Mucosa of rectum (tissue), 2 donors: ENCODE data around the gene VGLL1.

Source experiments
- H3K27ac ChIP-seq, 2 donors: one replicate each; pipeline ENCODE4 v1.7.0; 2013; ENCODE audit warnings: inconsistent platforms in 2 of 2, low read depth in 2 of 2, low read length in 2 of 2
- H3K27me3 ChIP-seq, 2 donors: one replicate each; pipeline ENCODE4 v1.7.0; 2013; ENCODE audit warnings: low read length in 2 of 2; ENCODE audit not compliant: control insufficient read depth in 2 of 2, insufficient read depth in 2 of 2
- H3K36me3 ChIP-seq, 2 donors: one replicate each; pipeline ENCODE4 v1.7.0; 2013; ENCODE audit warnings: low read length in 2 of 2; ENCODE audit not compliant: control insufficient read depth in 2 of 2, insufficient read depth in 2 of 2
- H3K4me1 ChIP-seq, 2 donors: one replicate each; pipeline ENCODE4 v1.7.0; 2013; ENCODE audit warnings: low read length in 2 of 2, mild to moderate bottlenecking in 1 of 2; ENCODE audit not compliant: control insufficient read depth in 2 of 2, insufficient read depth in 2 of 2
- H3K4me3 ChIP-seq, 2 donors: one replicate each; pipeline ENCODE4 v1.7.0; 2013; ENCODE audit warnings: low read length in 2 of 2
- H3K9ac ChIP-seq, 2 donors: one replicate each; pipeline ENCODE4 v1.7.0; 2013; ENCODE audit warnings: low read length in 2 of 2, low read depth in 1 of 2, mild to moderate bottlenecking in 1 of 2
- H3K9me3 ChIP-seq, 2 donors: one replicate each; pipeline ENCODE4 v1.7.0; 2013; ENCODE audit warnings: low read length in 2 of 2; ENCODE audit not compliant: control insufficient read depth in 2 of 2
- donor health status: healthy.
- donor health status: Normal muscosa, but diverticular disease.

VGLL1 gene

GRCh38 chrX:136549226-136549625 is 17.2 kb downstream of the VGLL1 start:
- Histone ChIP-seq H3K27me3 (peaks cover 0 to 4% of the 10 kb centered on the region in 2 donors), H3K36me3 (no peaks in the 10 kb centered on the region), H3K27ac (no peak overlapping the region), H3K4me3 (no peak overlapping the region), H3K9ac (no peak overlapping the region), H3K9me3 (no peaks in the 10 kb centered on the region), H3K4me1 (no peaks in the 10 kb centered on the region)

DNA sequence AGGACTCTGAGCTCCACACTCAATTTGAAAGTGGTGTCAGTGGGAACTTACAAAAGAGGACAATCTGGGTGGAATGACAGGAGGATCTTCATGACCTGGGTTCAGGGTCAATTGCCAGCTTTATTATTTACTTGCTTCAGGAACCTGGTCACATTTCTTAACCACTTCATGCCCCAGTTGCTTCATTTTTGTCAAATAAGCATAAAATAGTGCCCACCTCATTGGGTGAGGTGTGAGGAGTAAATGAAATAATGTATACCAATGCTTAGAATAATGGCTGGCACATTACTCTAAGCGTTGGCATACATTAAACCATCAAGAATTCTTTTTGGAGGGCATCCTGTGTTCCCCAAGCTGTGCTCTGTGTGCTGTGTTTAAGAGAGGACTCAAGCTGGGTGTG is 19.4 kb downstream of the VGLL1 start:
- Histone ChIP-seq H3K27ac (no peak overlapping the region), H3K4me3 (no peak overlapping the region), H3K4me1 (no peaks in the 10 kb centered on the region), H3K9me3 (no peaks in the 10 kb centered on the region), H3K27me3 (no peaks in the 10 kb centered on the region), H3K36me3 (no peaks in the 10 kb centered on the region), H3K9ac (no peak overlapping the region)

GRCh38 chrX:136555694-136556093 is 23.7 kb downstream of the VGLL1 start:
- H3K36me3 ChIP-seq = no peaks in the 10 kb centered on the region
- no peak overlapping the region for H3K4me3 ChIP-seq
- H3K27ac ChIP-seq = no peak overlapping the region
- H3K27me3 ChIP-seq = peaks cover 0 to 2% of the 10 kb centered on the region in 2 donors
- H3K9ac ChIP-seq = no peak overlapping the region
- H3K4me1 ChIP-seq = no peaks in the 10 kb centered on the region
- H3K9me3 ChIP-seq = no peaks in the 10 kb centered on the region

- H3K36me3 ChIP-seq = no peaks in the 10 kb centered on the region
- H3K9me3 ChIP-seq = no peaks in the 10 kb centered on the region
- no peak overlapping the region for H3K4me3 ChIP-seq
- H3K9ac ChIP-seq = no peak overlapping the region
- peaks cover 3 to 4% of the 10 kb centered on the region in 2 donors for H3K27me3 ChIP-seq
- H3K4me1 ChIP-seq = no peaks in the 10 kb centered on the region
- no peak overlapping the region for H3K27ac ChIP-seq
Observed at GRCh38 chrX:136572030-136572429, 40.0 kb downstream of the VGLL1 start.

DNA sequence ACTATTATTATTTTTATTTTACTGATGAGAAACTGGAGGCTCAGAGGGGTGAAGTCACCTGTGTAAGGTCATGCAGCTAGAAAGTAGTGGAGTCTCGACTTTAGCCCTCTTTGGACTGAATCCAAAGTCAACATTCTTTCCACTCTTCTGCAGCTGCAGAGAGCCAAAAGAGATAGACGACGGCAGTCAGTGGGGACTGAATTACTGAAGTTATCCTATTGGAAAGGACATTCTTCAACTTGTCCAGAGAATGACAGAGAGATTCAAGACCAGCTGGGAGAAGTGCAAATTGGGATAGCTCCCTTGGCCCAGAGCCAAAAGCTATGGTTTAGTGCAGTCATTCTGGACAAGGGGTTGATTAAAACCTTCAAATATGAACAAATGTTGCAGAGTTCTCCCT is 42.5 kb downstream of the VGLL1 start:
- Histone ChIP-seq H3K4me1 (no peaks in the 10 kb centered on the region), H3K9me3 (no peaks in the 10 kb centered on the region), H3K9ac (no peak overlapping the region), H3K27ac (no peak overlapping the region), H3K36me3 (no peaks in the 10 kb centered on the region), H3K4me3 (no peak overlapping the region), H3K27me3 (peaks cover 4 to 7% of the 10 kb centered on the region in 2 donors)

DNA sequence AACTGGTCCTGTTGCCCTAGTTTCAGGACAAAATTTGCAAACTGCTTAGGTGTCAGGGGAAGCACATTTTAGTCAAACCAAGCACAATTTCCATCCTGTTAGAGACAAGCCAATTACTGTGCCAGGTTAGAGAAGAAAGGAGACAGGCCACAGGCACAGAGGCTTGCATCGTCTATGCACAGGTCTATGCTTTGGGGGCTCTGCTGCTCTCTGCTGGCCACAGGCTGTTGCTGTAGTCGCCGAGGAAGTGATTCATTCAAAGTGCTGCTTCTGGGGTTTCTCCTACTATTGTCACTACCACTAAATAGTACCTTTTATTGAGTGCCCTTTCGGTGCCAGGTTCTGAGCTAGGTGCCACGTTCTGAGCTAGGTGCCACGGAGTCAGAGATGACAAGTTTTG is 45.5 kb downstream of the VGLL1 start:
- no peak overlapping the region for H3K27ac ChIP-seq
- H3K9ac ChIP-seq = no peak overlapping the region
- H3K9me3 ChIP-seq = no peaks in the 10 kb centered on the region
- peaks cover 4 to 6% of the 10 kb centered on the region in 2 donors for H3K27me3 ChIP-seq
- H3K4me3 ChIP-seq = no peak overlapping the region
- no peaks in the 10 kb centered on the region for H3K4me1 ChIP-seq
- H3K36me3 ChIP-seq = no peaks in the 10 kb centered on the region

DNA sequence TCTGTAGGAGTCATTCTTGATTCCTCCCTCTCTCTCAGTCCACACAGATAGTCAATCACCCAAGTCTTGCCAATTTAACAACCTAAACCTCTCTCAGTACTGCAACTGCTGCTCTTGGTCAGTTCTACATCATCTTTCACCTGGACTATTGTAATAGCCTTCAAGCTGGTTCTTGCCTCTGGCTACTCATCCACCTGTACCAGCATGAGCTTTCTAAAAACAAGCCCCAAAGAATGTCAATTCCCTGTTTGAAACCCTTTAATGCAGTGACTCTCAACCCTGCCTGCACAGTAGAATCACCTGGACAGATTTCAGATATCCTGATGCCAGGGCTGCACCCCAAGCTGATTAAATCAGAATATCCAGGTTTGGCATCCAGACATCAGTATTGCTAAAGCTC is 48.3 kb downstream of the VGLL1 start:
- Histone ChIP-seq H3K27me3 (peaks cover 4% of the 10 kb centered on the region in 2 donors), H3K27ac (no peak overlapping the region), H3K9ac (no peak overlapping the region), H3K4me3 (no peak overlapping the region), H3K4me1 (no peaks in the 10 kb centered on the region), H3K36me3 (no peaks in the 10 kb centered on the region), H3K9me3 (no peaks in the 10 kb centered on the region)

GRCh38 chrX:136582624-136583023 is 50.6 kb downstream of the VGLL1 start:
- no peaks in the 10 kb centered on the region for H3K4me1 ChIP-seq
- H3K36me3 ChIP-seq = no peaks in the 10 kb centered on the region
- H3K27ac ChIP-seq = no peak overlapping the region
- H3K4me3 ChIP-seq = no peak overlapping the region
- no peaks in the 10 kb centered on the region for H3K9me3 ChIP-seq
- H3K9ac ChIP-seq = no peak overlapping the region
- peaks cover 2% of the 10 kb centered on the region in 2 donors for H3K27me3 ChIP-seq

DNA sequence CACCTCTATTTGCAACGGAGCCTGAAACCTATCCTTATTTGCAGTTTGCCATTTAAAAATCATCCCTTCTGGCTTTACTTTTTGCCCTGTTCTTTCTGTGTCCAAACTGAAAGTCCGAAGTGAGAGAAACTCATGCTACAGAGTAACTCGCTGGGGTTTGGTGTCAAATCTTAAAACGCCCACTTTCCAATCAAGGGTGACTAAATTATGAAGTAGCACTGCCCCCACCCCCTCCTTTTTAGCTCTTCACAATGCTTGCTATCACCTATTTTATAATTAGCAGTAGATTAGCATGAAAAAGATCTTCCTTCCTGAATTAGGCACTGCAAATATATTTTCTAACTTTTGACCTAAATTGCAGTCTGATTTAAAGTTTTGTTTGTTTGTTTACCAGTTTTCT is 52.5 kb downstream of the VGLL1 start:
- no peak overlapping the region for H3K4me3 ChIP-seq

DNA sequence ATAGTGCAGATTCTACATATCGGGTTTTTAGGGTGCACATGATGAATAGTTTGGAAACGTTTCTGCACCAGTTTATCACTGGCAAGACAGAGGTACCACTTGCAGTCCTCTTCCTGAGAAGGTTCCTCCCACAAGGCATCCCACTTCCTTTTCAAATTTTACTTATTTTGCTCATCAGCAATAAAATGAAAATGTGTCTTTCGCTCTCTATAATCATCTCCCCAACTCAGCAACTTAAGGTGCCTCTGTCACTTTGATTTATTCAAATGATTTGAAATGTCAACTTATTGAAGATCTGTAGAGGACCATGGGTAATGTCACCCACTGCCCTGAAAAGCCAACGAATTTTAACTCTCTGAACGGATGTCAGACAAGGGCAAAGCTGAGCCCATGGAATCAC is 53.2 kb downstream of the VGLL1 start:
- H3K9me3 ChIP-seq = no peaks in the 10 kb centered on the region

More for the DNA sequence above, 52.5 kb downstream of the VGLL1 start:
- H3K4me1 ChIP-seq = no peaks in the 10 kb centered on the region
- H3K9me3 ChIP-seq = no peaks in the 10 kb centered on the region
- no peaks in the 10 kb centered on the region for H3K36me3 ChIP-seq
- H3K27ac ChIP-seq = no peak overlapping the region
- H3K27me3 ChIP-seq = peaks cover 0 to 2% of the 10 kb centered on the region in 2 donors
- H3K9ac ChIP-seq = no peak overlapping the region

DNA sequence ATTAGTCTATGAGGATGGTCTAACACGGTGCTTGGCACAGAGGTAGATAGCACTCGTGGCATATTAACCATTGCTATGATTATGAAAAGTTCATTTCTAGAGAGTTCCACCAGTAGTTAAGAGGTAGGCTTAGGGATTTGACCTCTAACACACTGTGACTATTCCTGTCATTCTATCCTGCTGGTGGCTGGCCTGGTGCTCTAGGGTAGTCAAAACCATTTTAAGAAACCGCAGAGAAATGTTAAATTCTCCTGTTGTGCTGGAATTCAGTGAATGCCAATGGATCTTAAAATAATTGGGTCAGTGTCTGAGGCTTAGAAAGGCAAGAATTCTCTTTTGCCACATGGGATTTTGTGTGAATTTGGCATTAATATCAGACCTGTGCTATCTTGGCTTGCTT is 53.9 kb downstream of the VGLL1 start:
- Histone ChIP-seq H3K27ac (no peak overlapping the region), H3K9ac (no peak overlapping the region), H3K27me3 (no peaks in the 10 kb centered on the region), H3K9me3 (no peaks in the 10 kb centered on the region), H3K4me1 (no peaks in the 10 kb centered on the region), H3K36me3 (no peaks in the 10 kb centered on the region), H3K4me3 (no peak overlapping the region)

More for the DNA sequence above, 53.2 kb downstream of the VGLL1 start:
- Histone ChIP-seq H3K9ac (no peak overlapping the region), H3K27me3 (peaks cover 0 to under 1% of the 10 kb centered on the region in 2 donors), H3K4me1 (no peaks in the 10 kb centered on the region), H3K36me3 (no peaks in the 10 kb centered on the region), H3K4me3 (no peak overlapping the region), H3K27ac (no peak overlapping the region)
